Activated naive CD4-positive, alpha-beta T cell treated with anti-CD3 and anti-CD28 coated beads, Interleukin-2, amount 10 ng/mL, durations not matched to agents 7 days and 5 days (primary cell): ENCODE results near the gene RASGRF2.

Experiments used
- CTCF ChIA-PET: fragments of 350-600 bp; sonication (Branson Sonifier 250); formaldehyde crosslinking; loops from one replicate; lab custom pipeline; 2021; ENCODE audit warnings: antibody characterized with exemption; lab: Charles Lee
- DNase-seq: peaks from one replicate; pipeline ENCODE4 v3.0.0-alpha.2; 2020
- H3K27ac Mint-ChIP-seq: one replicate; pipeline ENCODE4 v1.8.0; 2021; ENCODE audit warnings: mild to moderate bottlenecking, moderate library complexity, mixed read lengths
- H3K27me3 Mint-ChIP-seq: one replicate; pipeline ENCODE4 v1.8.0; 2021; ENCODE audit warnings: mild to moderate bottlenecking, mixed read lengths
- H3K36me3 Mint-ChIP-seq: one replicate; pipeline ENCODE4 v1.8.0; 2021; ENCODE audit warnings: mixed read lengths
- H3K4me1 Mint-ChIP-seq: one replicate; pipeline ENCODE4 v1.8.0; 2021; ENCODE audit warnings: mixed read lengths
- H3K4me3 Mint-ChIP-seq: one replicate; pipeline ENCODE4 v1.8.0; 2021; ENCODE audit warnings: mild to moderate bottlenecking, moderate library complexity, mixed read lengths
- H3K9me3 Mint-ChIP-seq: one replicate; pipeline ENCODE4 v1.8.0; 2021; ENCODE audit warnings: mixed read lengths

RASGRF2 gene

DNA sequence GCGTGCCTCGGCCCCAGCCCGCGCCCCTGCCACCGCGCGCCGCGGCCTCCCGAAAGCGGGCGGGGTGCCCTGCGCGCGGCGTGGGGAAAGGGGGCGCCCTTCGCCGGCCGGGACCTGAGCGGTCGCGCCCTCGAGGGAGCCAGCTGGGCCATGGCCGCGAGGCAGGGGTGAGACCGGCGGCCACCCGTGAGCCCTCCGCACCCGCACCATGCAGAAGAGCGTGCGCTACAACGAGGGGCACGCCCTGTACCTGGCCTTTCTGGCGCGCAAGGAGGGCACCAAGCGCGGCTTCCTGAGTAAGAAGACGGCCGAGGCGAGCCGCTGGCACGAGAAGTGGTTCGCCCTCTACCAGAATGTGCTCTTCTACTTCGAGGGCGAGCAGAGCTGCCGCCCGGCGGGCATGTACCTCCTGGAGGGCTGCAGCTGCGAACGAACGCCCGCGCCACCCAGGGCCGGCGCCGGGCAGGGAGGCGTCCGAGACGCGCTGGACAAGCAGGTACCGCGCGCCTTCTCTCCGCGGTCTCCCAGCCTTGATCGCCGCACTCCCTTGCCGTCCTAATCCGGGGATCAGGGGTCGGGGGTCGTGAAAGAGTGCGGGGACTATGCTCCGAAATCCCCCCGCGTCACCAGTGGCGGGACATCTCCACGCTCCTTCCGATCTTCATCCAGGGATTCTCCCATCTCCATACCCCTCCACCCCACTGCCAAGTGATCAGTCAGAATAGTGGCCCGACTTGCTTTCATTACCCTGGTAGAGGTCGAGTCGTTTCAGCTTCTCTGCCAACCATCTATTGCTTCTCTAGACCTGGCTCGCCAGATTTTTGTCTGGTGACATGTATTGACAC lies 590 bp downstream of the RASGRF2 start:
- H3K27me3 Mint-ChIP-seq, result peaks cover 12% of the 10 kb centered on the region
- peaks cover 66% of the 10 kb centered on the region for H3K4me1 Mint-ChIP-seq
- H3K36me3 Mint-ChIP-seq, result no peaks in the 10 kb centered on the region
- peak overlapping the region; percentile 66 for H3K27ac Mint-ChIP-seq
- peak; percentile 59 for DNase-seq
- CTCF ChIA-PET, result interaction anchor here (0.8 to 1.8 kb wide), 4 partner anchors 14 to 150 kb away, joined by 3 to 7 read pairs (median 4); no protein-coding TSS in a partner anchor
- H3K9me3 Mint-ChIP-seq, result no peaks in the 10 kb centered on the region
- peak overlapping the region; percentile 81 for H3K4me3 Mint-ChIP-seq

DNA sequence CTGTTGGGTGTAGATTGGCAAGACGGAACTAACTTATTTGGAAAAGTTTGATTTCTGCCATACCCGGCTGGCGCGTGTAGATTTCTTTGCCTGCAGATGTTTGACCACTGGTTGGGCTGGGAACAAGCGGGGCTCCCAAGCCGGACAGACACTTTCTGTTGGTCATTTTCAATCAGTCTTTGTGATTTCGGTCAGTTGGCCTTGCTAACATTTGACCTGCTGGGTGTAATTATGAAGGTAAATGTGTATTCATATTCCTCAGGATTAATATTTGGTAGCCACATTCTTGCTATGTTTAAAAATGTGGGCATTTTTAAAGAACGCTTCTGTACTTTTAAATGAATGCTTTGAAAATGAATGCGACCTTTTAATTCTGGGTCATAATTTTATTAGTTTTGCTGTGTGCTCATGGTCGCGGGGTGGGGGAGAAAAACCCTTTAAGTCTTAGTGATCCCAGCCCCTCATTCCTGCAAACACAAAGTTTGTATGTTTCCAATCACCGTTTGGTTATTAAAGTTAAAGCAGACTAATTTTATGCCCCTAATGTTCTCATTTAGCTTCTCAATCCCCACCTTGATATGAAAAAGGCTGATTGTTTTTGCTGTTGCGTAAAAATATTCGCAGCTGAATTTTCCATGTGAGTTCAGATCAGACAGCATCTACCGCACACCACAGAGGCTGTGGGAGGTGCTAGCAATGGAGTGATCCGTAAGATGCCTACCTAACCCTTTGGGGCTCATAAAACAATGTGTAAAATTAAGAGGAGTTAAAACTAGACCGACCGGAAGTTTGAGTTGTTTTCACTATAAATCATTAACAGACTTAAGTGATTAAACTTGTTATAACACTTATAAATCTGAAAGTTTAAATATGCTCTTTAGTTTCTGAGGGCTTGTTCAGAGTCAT lies 1.5 kb downstream of the RASGRF2 start:
- DNase-seq, result peak; percentile 54
- Mint-ChIP-seq H3K4me3 (peak overlapping the region; percentile 81), H3K27me3 (peaks cover 12% of the 10 kb centered on the region), H3K27ac (peak overlapping the region; percentile 66), H3K4me1 (peaks cover 64% of the 10 kb centered on the region), H3K36me3 (no peaks in the 10 kb centered on the region), H3K9me3 (no peaks in the 10 kb centered on the region)
- CTCF ChIA-PET, result interaction anchor here (0.8 to 1.8 kb wide), 3 partner anchors 46 to 149 kb away, joined by 3 to 7 read pairs (median 4); no protein-coding TSS in a partner anchor

DNA sequence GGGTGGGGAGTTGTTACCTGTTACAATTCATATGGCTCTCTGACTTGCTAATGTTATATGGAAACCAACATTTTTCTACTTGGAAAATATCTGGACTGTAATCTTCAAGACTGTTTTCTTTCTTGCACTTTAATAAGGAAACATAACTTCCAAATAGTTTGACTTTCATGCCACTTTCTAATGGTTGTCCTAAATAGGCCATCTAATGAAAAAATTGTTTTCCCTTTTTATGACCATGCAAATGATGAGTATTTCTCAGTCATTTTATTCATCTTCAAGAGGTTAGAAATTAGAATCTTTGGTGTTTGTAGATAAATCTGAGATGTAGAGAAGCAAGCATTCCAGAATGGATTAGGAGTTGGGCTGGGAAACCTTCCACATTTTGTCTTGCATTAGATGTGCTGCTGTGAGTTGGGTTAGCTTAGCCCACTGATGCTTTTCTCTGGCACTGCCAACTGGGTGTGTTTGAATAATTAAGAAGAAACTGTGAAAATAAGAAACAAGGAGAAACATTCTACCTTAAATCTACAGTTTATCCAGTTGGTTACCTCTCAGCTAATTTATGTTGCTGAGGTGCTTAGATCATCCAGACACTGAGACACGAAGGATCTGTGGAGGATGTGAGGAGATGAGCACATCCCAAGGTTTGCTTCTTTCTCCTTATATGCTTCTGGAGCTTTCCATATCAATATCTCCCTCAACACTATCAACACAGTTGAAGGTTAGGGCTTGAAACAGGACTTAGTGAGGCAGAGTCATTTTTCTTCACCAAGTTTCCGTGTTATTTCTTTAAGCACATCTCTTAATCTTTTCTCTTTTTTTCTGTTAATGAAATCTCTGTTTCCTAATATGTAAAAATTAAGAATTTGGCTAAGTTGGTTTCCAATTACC lies 2.7 kb downstream of the RASGRF2 start:
- H3K36me3 Mint-ChIP-seq, result peaks cover 1% of the 10 kb centered on the region
- H3K4me3 Mint-ChIP-seq, result peak overlapping the region; percentile 5
- peaks cover 57% of the 10 kb centered on the region for H3K4me1 Mint-ChIP-seq
- no peaks in the 10 kb centered on the region for H3K9me3 Mint-ChIP-seq
- H3K27me3 Mint-ChIP-seq, result peaks cover 8% of the 10 kb centered on the region
- CTCF ChIA-PET, result interaction anchor here (0.6 to 1.3 kb wide), 6 partner anchors 9 to 207 kb away, joined by 3 to 6 read pairs (median 4); no protein-coding TSS in a partner anchor
- H3K27ac Mint-ChIP-seq, result no peak overlapping the region
- DNase-seq, result no peak

DNA sequence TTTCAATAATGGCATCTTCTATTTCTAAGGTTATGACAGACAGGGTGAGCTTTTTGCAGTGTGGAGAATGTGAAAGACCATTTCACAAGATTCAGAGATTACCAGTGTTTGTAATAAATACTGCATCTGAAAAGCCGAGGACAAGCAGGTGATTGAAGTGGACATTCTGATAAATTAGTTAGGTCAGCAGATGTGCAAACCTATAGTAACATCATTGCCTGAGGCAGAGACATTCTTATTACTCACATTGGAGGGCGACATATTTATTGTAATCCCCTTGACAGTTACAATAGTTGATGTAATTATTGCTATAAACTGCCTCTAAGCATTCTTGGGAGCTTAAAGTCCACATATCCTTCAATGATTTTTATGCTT lies 3.3 kb downstream of the RASGRF2 start:
- Mint-ChIP-seq H3K4me3 (no peak overlapping the region), H3K9me3 (no peaks in the 10 kb centered on the region), H3K4me1 (peaks cover 51% of the 10 kb centered on the region), H3K36me3 (peaks cover 1% of the 10 kb centered on the region), H3K27ac (no peak overlapping the region), H3K27me3 (peaks cover 8% of the 10 kb centered on the region)
- CTCF ChIA-PET, result interaction anchor here (0.6 to 1.3 kb wide), 5 partner anchors 120 to 207 kb away, joined by 3 to 6 read pairs (median 5); no protein-coding TSS in a partner anchor
- no peak for DNase-seq

- CTCF ChIA-PET, result interaction anchor here (0.6 to 1.1 kb wide), 4 partner anchors 48 to 147 kb away, joined by 3 to 5 read pairs (median 4); no protein-coding TSS in a partner anchor
- Mint-ChIP-seq H3K4me1 (peaks cover 46% of the 10 kb centered on the region), H3K27me3 (peaks cover 8% of the 10 kb centered on the region), H3K27ac (no peak overlapping the region), H3K4me3 (no peak overlapping the region), H3K9me3 (no peaks in the 10 kb centered on the region), H3K36me3 (peaks cover 1% of the 10 kb centered on the region)
- DNase-seq, result no peak
Measured at GRCh38 chr5:80963966-80964481, 3.9 kb downstream of the RASGRF2 start.

GRCh38 chr5:80964491-80964890 lies 4.3 kb downstream of the RASGRF2 start:
- H3K27ac Mint-ChIP-seq, result no peak overlapping the region

DNA sequence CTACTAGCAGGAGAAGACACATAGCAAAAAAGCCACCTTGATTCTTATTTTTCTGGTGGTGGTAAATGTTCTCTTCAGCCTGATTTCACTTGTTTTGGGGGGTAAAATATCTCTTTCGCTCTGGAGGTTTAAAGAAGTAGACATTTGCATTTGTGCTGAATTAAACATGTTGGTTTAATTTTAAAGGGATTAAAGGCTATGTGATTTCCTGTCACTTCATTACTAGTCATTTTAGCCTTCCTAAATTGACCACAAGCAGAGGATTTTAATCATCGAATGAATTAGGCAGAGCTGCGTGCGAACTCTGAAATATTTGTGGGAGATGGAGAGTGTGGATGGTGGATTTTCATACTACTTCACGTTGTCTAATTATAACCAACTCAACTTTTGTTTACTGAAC lies 4.8 kb downstream of the RASGRF2 start:
- peaks cover 37% of the 10 kb centered on the region for H3K4me1 Mint-ChIP-seq
- no peak overlapping the region for H3K4me3 Mint-ChIP-seq
- H3K36me3 Mint-ChIP-seq, result peaks cover 1% of the 10 kb centered on the region
- CTCF ChIA-PET, result no interaction called here
- DNase-seq, result no peak
- H3K27ac Mint-ChIP-seq, result no peak overlapping the region
- peaks cover 8% of the 10 kb centered on the region for H3K27me3 Mint-ChIP-seq
- no peaks in the 10 kb centered on the region for H3K9me3 Mint-ChIP-seq

More at GRCh38 chr5:80964491-80964890, 4.3 kb downstream of the RASGRF2 start:
- no peaks in the 10 kb centered on the region for H3K9me3 Mint-ChIP-seq
- peaks cover 1% of the 10 kb centered on the region for H3K36me3 Mint-ChIP-seq
- H3K27me3 Mint-ChIP-seq, result peaks cover 8% of the 10 kb centered on the region
- CTCF ChIA-PET, result interaction anchor here (0.7 to 1.1 kb wide), 2 partner anchors 48 to 146 kb away, joined by 3 read pairs; no protein-coding TSS in a partner anchor
- H3K4me3 Mint-ChIP-seq, result no peak overlapping the region
- no peak for DNase-seq
- peaks cover 41% of the 10 kb centered on the region for H3K4me1 Mint-ChIP-seq

DNA sequence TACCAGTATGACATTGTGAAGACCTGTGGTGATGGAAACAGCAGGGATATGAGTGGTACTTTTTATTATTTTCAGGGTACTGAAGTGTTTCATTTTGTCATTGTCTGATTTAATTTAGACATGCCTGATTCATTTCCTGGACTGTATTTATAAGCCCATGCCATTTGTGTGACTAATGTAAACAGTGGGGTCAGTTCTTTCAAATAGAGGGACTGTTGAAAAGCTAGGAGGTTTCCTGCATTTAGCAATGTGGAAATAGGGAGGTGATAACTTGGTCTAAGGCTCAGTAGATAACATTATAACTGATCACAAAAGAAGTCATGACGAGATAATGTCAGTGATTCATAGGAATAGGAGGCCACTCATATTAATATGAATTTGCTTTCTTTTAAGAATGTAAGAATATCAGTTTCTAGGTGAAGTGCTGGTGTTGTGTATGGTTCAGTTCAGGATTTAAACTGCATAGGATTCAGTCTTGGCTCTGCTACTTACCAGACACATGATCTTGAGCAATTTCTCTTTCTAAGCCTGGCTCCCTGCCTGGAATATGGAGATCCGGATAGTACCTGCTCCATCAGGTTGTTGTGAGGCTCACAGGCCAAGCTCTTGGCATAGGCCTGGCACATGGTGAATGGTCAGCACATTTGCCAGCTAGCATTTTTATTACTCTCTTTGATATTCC lies 7.5 kb downstream of the RASGRF2 start:
- Mint-ChIP-seq H3K4me3 (no peak overlapping the region), H3K36me3 (peaks cover 1% of the 10 kb centered on the region), H3K4me1 (peaks cover 32% of the 10 kb centered on the region), H3K27me3 (no peaks in the 10 kb centered on the region), H3K9me3 (no peaks in the 10 kb centered on the region), H3K27ac (no peak overlapping the region)
- DNase-seq, result no peak
- CTCF ChIA-PET, result no interaction called here

DNA sequence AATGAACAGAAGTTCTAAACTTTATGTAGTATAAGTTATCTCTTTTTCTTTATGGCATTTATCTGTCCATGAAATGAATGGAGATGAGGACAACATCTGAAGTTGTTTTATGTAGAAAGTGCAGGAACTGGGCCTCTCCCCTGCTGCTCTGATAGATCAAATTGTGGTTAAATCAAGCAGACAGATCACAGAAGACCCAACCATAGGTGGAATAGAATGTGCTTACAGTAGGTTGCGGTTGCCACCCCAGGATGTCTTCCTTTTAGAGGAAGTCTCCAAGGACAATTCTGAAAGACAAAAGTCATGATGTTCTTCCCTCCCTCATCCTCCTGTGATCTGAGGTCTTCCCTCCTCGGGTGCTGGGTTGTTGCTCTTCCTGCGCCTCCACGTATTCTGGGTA lies 12.9 kb downstream of the RASGRF2 start:
- Mint-ChIP-seq H3K27me3 (no peaks in the 10 kb centered on the region), H3K27ac (peak overlapping the region; percentile 9), H3K4me1 (peaks cover 19% of the 10 kb centered on the region), H3K9me3 (no peaks in the 10 kb centered on the region), H3K36me3 (no peaks in the 10 kb centered on the region), H3K4me3 (no peak overlapping the region)
- CTCF ChIA-PET, result no interaction called here
- no peak for DNase-seq

- no peak overlapping the region for H3K27ac Mint-ChIP-seq
- H3K9me3 Mint-ChIP-seq, result no peaks in the 10 kb centered on the region
- H3K27me3 Mint-ChIP-seq, result no peaks in the 10 kb centered on the region
- no peak overlapping the region for H3K4me3 Mint-ChIP-seq
- CTCF ChIA-PET, result interaction anchor here (0.9 to 2.0 kb wide), 4 partner anchors 8 to 133 kb away, joined by 3 to 9 read pairs (median 4); partner anchors contain the start of gene RASGRF2
- DNase-seq, result no peak
- peaks cover 19% of the 10 kb centered on the region for H3K4me1 Mint-ChIP-seq
- H3K36me3 Mint-ChIP-seq, result no peaks in the 10 kb centered on the region
Measured at GRCh38 chr5:80975065-80975464, 14.9 kb downstream of the RASGRF2 start.

DNA sequence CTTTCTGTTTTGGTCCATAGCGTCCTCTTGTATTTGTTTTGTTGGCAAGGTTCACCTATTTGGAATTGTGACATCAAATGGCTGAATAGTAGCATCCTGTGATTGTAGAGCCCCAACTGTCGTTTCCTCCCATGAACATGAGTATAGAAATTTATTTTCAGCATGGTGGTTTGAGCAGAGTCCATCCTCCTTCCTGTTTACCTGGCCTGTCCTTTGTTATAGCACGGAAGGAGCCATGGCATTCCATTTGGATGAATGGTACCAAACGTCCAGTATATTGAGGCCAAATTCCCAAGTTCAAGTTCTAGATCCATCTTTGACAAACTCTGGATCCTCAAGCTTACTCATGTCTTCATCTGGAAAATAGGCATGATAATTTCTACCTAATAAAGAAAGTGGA lies 16.8 kb downstream of the RASGRF2 start:
- H3K27me3 Mint-ChIP-seq, result no peaks in the 10 kb centered on the region
- H3K27ac Mint-ChIP-seq, result no peak overlapping the region
- no peaks in the 10 kb centered on the region for H3K36me3 Mint-ChIP-seq
- no peak overlapping the region for H3K4me3 Mint-ChIP-seq
- DNase-seq, result no peak
- CTCF ChIA-PET, result no interaction called here
- H3K4me1 Mint-ChIP-seq, result peaks cover 16% of the 10 kb centered on the region
- no peaks in the 10 kb centered on the region for H3K9me3 Mint-ChIP-seq

- Mint-ChIP-seq H3K4me1 (peaks cover 12% of the 10 kb centered on the region), H3K36me3 (no peaks in the 10 kb centered on the region), H3K27ac (no peak overlapping the region), H3K27me3 (no peaks in the 10 kb centered on the region), H3K9me3 (no peaks in the 10 kb centered on the region), H3K4me3 (no peak overlapping the region)
- DNase-seq, result no peak
- CTCF ChIA-PET, result no interaction called here
Measured at GRCh38 chr5:80977764-80978163, 17.6 kb downstream of the RASGRF2 start.
